ENCODE data around the gene CDH5.
"Not testable (repeated sequence)": the region's sequence is repeated elsewhere in the genome, so short reads cannot be mapped to it uniquely, and the experiment has no call there.

The CDH5 gene, protein sequence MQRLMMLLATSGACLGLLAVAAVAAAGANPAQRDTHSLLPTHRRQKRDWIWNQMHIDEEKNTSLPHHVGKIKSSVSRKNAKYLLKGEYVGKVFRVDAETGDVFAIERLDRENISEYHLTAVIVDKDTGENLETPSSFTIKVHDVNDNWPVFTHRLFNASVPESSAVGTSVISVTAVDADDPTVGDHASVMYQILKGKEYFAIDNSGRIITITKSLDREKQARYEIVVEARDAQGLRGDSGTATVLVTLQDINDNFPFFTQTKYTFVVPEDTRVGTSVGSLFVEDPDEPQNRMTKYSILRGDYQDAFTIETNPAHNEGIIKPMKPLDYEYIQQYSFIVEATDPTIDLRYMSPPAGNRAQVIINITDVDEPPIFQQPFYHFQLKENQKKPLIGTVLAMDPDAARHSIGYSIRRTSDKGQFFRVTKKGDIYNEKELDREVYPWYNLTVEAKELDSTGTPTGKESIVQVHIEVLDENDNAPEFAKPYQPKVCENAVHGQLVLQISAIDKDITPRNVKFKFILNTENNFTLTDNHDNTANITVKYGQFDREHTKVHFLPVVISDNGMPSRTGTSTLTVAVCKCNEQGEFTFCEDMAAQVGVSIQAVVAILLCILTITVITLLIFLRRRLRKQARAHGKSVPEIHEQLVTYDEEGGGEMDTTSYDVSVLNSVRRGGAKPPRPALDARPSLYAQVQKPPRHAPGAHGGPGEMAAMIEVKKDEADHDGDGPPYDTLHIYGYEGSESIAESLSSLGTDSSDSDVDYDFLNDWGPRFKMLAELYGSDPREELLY

DNA sequence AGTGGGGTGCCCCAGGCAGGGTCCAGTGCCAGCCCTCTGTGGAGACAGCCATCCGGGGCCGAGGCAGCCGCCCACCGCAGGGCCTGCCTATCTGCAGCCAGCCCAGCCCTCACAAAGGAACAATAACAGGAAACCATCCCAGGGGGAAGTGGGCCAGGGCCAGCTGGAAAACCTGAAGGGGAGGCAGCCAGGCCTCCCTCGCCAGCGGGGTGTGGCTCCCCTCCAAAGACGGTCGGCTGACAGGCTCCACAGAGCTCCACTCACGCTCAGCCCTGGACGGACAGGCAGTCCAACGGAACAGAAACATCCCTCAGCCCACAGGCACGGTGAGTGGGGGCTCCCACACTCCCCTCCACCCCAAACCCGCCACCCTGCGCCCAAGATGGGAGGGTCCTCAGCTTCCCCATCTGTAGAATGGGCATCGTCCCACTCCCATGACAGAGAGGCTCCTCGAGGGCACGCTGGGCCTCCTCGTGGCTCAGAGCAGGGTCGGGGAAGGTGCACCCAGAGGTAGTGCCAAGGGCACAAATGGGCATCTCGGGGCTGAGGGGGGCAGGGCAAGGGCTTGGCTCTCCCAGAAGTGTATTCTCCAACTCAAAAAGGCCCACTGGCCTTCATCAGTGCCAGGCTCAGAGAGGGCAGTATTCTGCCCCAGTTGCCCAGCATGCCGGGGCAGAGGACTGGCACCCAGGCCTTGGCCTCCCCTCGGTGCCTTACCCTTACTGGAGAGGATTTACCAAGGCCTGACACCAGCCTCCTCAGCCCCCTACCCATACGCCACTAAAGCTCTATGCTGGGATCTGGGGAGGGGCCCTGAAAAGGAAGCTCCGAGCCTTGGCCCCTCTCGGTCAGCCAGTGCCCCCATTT is at the start of gene CDH5:
CDH5 (plus strand) TSS at position 259 of the 867 bp plus-strand sequence. CDS start 12,647 bp downstream, outside the sequence.
- no peak for DNase-seq (ENCODE audit: low spot score)

DNA sequence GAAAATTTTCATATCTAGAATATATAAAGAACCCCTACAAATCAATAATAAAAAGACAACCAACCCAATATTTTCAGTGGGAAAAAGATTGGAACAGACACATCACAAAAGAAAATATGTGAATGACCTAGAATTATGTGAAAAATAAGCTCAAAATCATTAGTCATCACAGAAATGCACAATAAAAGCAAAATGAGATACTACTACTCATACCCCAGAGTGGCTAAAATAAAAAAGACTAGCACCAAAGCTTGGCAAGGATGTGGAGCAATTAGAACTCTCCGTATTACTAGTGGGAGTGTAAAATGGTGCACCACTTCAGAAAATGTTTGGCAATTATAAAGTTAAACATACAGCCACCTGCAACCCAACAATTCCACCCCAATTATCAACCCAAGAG is 48.0 kb upstream of the CDH5 start:
- no peak for DNase-seq (ENCODE audit: low spot score)

DNA sequence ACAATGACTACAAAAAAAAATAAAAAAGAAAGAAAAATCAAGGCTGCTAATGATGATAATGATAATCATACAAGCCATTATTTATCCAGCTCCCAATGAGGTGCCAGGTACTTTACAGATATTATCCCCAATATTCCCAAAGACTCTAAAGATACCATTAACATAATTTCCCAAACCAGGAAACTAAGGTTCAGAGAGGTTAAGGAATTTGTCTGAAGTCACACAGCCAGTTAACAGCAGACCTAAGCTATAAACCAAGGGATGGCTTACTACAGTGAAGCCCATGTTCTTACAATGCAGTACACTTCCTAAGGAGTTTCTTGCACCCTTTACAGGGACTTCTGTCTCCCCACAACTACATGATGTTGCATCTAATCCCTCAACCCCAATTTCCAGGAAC is 45.7 kb upstream of the CDH5 start:
- DNase-seq (ENCODE audit: low spot score): no peak

DNA sequence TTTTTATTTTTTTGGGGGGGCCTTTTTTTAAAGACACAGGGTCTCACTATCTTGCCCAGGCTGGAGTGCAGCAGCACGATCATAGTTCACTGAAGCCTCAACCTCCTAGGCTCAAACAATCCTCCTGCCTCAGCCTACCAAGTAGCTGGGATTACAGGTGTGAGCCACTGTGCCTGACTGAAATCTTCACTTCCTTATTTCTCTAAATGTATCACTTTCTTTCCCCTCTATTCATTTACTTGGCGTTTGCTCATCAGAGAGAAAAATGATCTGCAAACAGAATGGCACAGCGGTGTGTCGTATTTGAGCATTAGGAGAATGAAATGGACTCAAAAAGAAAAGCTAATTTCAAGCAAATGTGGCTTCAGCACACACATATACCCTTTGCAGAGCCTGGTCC is 44.3 kb upstream of the CDH5 start:
- DNase-seq (ENCODE audit: low spot score): no peak

DNA sequence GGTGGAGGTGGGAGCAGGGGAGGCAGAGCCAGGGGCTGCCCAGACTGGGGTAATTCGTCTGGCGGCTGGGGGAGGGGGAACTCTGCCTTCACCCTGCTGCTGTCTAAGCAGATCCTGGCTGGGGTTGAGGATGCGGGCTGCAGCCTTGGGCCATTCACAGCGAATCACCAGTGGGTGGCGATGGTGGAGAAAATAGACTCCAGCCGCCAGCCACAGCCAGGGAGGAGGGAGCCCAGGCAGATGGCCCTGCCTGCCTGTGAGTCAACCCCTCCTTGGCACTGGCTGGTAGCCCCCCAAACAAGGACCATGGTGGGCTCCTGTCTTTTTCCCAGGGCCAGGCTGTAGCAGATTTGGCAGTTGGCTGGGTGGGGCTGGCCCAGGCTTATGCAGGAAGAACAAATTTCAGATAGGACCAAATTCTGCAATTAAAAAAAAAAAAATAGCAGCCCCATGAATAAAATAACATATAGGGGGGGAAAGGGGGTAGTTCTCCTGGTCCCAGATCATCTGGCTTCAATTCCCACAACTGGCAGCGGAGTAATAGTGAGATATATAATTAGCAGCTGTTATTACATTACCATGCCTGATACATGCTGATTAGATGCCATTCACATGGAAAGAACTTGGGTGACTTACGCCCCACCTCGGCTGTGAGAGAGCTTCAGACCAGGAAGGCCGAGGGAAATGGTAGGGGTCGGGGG is 41.5 kb upstream of the CDH5 start:
- DNase-seq (ENCODE audit: low spot score): peak; percentile 63

DNA sequence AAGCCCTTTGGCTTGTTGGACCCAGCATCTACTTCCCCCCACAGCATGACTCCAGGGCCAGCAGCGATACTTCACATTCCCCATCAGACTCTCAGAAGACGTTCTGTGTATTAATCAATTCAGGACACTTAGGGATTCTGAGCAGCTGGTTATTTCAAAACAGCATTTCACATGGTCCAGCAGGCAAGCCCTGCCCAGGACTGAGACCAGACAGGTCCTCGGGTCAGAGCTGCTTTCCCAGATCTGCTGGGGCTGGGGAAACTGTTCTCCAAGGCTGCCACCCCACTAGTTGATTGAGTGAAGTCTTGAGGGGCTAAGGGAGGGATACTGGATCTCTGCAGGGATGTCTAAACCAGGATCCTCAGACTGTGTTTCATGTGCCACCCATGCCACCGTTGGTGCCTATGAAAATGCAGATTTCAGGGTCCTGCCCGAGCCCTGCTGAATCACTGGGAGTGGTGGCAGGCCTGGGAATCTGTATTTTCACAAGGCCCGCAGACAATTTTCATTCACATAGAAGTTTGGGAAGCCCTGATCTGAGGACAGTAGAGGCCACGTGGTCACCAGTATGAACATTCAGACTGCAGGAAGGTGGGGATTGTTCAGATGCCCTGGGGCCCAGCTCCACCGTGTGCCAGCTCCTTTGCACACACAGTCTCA is 40.6 kb upstream of the CDH5 start:
- no peak for DNase-seq (ENCODE audit: low spot score)

DNA sequence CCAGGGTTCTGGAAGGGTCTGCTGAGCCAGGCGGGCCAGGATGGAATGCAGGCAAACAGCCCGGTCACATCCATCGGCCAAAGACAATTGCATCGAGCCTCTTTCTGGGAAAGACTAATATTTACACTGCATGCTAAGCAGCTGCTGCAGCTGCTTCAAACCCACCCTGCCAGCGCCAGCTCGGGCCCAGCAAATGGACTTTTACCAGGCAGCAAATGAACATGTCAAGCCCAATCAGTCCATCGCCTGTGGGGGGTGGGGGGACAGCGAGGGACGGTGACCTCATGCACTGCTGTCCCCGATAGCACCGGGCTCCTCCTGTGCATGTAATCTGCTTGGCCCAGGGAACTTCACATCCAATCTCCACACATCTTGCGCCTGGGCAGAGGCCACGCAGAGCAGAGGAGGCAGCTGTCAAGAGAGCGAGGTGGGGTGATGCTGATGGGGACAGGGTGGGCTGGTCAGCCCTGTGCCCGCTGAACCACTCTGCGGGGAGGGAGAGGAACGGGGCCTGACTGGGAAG is 39.4 kb upstream of the CDH5 start:
- DNase-seq (ENCODE audit: low spot score): peak; percentile 47

DNA sequence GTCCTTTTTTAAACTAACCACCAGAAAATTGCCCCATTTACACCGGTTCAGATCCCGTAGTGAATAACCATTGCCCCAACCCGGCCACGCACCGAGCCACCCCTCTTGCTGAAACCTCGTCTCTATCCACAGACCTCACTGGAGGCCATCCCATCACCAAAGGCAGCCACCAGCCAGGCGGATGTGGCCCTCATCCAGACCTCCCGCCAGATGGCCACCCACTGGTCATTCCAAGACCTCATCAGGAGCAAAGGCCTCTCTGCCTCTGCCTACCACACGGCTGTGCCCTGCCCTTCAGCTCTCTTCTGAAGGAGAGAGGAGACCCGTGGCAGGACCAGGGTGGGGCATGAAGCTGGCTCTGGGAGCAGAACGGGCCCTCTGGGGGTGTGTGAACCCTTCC is 38.2 kb upstream of the CDH5 start:
- no peak for DNase-seq (ENCODE audit: low spot score)

DNA sequence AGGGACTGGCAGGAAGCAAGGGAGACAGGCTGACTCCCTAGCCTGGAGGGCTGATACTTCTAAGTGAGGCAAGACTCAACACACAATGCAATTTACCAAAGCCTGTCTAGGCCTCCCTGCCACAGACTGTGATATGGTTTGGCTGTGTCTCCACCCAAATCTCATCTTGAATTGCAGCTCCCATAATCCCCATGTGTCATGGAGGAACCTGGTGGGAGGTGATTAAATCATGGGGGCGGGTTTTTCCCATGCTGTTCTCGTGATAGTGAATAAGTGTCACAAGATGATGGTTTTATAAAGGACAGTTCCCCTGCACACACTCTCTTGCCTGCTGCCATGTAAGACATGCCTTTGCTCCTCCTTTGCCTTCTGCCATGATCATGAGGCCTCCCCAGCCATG is 35.0 kb upstream of the CDH5 start:
- DNase-seq (ENCODE audit: low spot score): not testable (repeated sequence)

DNA sequence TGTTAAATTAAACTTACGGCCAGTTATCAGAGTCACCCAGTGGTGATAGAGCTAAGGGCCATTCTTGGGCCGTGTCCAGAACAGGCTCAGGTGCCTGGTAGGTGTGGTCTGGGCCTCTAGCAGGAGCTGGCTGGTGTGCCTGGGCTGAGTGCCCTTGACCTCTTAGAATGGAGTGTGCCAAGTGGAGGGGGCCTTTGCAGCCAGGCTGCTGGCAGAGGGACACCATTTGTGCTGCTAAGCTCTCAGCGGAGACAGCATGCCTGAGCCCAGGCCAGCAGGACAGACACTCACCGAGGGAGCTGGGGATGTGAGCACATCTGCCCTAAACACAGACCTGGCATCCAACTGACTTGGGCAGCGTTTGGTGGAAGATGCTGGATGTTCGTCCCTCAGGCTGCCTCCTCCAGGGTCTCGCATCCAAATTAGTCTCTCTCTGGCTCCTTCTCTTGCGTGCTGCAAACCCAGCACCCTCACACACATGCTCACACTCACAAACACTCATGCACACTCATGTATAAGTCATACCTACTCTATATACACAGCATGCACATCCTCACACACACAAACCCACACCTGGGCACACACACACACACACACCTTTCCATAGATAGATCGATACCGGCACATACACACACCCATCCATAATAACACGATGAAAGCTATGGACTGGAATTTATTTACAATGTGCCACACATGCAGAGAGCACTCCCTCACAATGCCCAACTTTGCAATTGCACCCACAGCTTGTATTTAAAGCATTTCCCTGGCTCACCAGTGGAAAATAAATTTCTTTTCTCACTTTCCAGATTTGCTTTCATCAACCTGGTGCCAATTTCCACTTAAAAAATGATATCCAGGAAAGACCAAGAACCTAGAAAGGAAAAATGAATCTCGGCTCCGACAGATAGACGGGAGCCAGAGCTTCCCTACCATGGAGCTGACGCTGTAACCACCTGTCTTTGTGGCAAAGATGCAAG is 33.6 kb upstream of the CDH5 start:
- DNase-seq (ENCODE audit: low spot score): no peak

DNA sequence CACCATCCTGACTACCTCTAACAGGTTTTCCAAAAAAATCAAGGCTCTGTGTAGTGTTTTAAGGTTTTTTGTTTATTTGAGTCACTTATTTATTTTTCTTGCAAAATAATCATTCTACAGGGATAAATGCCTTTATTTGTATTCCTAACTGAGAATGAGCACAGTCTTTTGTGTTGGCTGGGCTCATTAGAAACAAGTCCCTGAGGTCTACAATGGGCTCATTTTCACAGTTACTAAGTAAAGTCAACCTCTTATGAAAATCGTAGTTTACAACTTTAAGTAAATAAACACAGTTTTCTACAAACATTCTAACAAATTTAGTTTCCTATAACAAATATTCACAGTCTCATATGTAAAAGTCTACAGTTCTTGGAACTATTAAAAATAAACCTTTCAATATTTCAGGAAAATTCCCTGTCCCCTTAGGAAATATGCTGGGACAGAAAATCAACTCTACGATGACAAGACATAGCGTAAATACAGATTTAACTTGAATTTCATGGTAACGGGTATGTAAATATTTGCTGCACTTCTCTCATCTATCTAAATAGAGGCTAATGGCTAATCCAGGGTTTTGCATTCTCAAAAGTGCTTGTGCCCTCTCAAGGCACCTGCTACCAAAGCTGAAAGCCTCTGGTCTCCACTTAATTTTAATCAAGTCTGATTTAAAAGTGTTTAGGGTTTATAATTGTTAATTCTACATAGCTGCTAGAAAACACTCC is 31.5 kb upstream of the CDH5 start:
- peak; percentile 51 for DNase-seq (ENCODE audit: low spot score)

DNA sequence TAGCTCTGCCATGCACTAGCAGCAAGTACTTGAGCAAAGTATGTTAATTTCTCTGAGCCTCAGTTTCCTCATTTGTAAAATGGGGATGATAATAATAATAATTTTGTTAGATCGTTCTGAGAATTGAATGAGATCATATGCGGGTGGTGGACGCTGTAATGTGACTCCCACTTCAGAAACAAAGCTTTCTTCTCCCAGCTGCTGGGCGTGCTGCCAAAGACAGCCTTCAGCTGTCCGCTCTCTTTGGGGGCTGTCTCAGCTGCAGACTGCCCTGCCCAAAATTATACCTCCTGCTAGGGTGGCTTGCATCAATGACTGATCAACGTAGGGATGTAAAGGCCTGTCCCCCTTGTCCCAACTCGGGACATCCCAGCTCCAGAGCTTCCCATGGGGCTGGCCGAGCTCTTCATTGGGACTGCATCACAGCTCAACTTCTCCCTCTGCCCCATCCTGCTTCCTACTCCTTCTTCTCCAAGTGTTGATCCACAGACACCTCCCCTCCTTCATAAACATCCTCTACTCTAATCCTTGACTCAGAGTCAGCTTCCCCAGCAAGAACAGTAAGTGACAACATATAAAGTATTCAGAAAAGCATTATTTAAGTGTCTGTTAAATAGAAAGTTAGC is 30.7 kb upstream of the CDH5 start:
- DNase-seq (ENCODE audit: low spot score): peak; percentile 84

DNA sequence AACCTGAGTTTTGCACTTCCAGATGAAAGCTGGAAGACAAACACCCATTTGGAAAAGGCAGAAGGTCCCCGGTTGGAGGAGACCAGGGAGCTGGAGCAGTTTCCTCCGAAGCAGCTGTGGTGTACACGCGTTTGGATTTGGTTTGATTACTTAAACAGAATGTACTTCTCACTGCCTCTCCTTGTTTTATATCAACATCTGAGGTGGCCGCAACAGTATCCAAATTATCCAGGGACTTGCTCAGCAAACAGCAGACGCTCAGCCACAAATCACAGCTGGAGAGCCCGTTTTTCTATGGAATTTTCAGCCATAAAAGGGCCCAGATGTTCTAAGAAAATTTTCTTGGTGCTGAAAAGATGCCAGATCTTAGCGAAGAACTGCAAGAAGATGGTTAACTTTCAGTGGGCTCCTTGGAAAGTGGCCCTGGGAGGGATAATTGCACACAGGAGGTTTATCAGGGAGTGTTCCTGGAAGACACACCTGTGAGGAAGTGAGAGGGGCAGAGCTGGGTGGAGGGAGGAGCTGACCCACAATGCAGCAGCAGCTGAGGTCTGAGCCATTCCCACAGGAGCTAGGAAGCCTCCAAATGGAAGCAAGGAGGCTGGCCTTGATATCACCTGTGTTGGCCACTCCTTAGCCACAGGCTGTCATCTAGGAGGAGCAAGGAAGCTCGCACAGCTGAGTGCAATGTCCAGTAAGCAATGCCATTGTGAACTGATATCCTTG is 28.9 kb upstream of the CDH5 start:
- no peak for DNase-seq (ENCODE audit: low spot score)

DNA sequence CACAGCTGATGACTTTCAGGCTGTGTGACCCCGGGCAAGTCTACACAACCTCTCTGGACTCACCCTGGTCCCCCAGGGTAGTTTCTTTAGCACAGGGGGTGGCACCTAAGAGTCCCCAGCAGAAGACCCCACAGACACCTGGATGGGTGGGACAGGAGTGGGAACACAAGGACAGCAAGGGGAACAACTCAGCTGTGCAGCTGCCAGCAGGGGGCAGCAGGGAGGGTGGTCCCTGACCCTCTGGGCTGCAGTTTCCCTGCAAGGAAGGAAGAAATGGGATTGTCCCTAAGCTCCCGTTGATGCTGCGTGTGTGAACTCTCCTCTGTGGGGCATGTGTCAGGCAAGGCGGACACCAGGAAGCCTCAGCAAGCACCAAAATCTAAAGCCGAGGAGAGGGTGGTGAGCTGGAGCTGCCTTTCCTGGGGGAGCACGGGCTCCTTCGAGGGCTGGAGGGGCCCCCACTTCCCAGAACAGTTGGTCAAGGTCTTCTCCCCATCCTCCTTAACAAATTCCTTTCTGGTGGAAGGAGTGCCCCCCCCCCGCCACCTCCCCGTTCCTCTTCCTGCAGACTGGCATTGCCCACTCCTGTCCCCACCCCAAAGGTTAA is 24.1 kb upstream of the CDH5 start:
- no peak for DNase-seq (ENCODE audit: low spot score)

DNA sequence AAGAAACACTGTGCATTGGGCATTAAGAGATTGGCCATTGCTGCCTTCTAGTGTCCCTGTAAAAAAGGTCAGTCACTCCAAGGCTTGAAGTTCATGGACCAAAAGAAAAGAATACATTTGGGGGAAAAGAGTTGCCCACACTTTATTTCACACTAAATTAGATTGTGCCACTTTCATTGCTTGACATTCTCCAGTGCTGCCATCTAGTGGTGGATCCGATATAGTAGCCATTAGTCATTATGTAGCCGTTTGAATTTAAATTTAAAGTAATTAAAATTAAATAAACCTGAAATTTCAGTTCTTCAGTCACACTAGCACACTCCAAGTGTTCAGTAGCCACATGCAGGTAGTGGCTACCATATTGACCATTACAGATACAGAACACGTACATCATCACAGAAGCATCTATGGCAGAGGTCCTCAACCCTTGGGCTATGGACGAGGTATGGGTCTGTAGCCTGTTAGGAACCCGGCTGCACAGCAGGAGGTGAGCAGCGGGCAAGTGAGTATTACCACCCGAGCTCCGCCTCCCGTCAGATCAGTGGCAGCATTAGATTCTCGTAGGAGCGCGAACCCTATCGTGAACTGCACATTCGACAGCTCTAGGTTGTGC is 21.9 kb upstream of the CDH5 start:
- DNase-seq (ENCODE audit: low spot score): peak; percentile 49

DNA sequence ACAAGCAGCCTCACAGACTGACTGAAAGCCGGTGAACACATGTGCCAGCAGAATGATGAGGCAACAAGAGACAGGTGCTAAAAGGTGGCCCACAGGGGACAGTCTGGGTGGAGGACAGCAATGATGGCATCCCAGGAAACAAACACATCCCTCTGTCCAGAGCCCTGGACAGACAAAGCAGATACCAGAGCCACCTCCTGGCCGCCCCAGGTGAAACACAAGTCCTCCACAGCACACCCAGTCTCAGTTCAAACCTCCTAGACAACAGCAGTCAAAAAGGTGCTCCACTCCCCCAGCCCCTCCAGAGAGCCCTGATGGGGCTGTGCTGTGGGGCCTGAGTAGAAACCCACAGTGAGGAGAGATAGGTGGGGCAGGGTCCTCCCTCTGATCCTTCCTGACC is 20.3 kb upstream of the CDH5 start:
- DNase-seq (ENCODE audit: low spot score): no peak

DNA sequence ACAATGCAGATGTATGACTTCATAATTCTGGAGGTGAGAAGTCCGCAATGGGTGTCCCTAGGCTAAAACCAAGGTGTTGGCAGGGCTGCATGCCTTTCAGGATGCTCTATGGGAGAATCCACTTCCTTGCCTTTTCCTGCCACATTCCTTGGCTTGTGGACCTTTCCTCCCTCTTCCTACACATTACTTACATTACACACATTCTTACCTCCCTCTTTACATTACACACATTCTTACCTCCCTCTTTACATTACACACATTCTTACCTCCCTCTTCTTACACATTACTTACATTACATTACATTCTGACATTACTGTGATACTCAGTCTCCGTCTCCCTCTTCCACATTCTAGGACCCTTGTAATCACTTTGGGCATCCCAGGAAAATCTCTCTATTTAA is 14.2 kb upstream of the CDH5 start:
- no peak for DNase-seq (ENCODE audit: low spot score)

Measured in putamen (tissue), 1 donor.